ENCODE measurements around the gene PARD3B.

The PARD3B gene

DNA sequence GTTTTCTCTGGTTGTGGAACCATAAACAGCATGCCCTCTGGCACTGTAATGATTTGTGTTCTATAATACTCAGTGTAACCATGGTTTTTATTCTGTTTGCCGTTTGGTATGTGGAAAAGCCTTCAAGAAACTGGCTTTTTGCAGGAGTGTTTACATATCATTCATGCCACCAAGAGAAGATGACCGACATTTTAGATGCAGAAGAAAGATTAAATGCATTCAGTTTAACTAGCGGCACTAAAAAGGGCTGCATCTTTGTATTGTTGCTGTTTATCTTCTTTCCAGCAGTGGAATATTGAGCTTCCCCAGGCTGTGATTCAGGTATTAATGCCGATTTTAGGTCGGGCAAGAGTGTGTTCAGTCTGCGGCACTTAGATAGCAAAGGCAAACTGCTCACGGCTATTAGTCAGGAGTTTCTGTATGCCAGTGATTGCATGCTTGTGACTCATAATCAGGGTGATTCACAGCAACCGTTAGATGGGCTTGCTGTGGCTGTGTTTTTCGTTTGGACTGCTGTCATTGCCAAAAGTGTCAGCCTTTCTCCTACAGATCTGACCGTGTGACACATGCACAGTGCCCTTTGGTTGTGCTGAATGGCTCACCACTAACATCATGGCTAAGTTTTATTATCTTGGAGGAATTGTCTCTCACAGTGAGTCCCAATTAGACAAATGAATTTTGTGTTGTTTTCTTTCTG, 479.7 kb downstream of the PARD3B start:
- no peak for TF ChIP-seq SPI1 (IDR thresholded peaks at IDR 0.05; ENCODE audit: borderline replicate concordance, low read depth)
- TF ChIP-seq, protein P1, sequence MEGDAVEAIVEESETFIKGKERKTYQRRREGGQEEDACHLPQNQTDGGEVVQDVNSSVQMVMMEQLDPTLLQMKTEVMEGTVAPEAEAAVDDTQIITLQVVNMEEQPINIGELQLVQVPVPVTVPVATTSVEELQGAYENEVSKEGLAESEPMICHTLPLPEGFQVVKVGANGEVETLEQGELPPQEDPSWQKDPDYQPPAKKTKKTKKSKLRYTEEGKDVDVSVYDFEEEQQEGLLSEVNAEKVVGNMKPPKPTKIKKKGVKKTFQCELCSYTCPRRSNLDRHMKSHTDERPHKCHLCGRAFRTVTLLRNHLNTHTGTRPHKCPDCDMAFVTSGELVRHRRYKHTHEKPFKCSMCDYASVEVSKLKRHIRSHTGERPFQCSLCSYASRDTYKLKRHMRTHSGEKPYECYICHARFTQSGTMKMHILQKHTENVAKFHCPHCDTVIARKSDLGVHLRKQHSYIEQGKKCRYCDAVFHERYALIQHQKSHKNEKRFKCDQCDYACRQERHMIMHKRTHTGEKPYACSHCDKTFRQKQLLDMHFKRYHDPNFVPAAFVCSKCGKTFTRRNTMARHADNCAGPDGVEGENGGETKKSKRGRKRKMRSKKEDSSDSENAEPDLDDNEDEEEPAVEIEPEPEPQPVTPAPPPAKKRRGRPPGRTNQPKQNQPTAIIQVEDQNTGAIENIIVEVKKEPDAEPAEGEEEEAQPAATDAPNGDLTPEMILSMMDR (IDR thresholded peaks at IDR 0.05; ENCODE audit: insufficient read depth, low read length): no peak
- DNase-seq (ENCODE audit: low read depth in 1 of 2, low spot score in 1 of 2): no peak
- Histone ChIP-seq H3K27me3 (ENCODE audit: insufficient read depth, poor library complexity, severe bottlenecking) (no peaks in the 10 kb centered on the region), H3K27ac (replicated peaks) (no peak overlapping the region), H3K4me3 (replicated peaks; ENCODE audit: insufficient read depth, low read length) (no peak overlapping the region)

DNA sequence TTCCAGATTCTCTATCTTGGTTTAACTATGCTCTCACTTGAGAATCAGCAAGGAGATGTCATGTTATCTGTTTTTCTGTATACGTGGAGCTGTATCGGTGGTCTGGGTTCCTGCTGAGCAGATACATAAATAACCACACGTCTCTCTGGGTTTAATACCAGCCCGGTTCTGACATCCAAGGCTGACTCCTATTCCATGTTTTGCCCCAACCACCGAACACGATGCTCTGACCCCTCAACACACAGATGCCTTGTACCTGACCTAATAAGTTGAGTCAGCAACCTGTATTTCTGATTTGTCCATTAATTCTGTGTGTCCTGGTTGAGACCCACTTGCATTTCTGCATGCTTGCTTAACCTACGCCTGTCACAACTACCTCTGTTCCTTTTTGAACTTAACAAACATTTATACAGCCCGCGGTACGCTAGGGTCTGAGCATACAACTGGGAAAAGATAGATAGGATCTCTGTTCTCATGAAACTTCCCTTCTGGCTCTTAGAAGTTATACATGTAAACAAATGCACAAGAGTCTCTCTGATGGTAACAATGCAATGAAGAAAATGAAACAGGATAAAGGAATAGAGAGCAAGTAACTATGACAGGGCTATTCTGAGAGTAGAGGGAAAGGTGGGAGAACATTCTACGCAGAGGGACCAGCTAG, 480.4 kb downstream of the PARD3B start:
- TF ChIP-seq, protein P2, sequence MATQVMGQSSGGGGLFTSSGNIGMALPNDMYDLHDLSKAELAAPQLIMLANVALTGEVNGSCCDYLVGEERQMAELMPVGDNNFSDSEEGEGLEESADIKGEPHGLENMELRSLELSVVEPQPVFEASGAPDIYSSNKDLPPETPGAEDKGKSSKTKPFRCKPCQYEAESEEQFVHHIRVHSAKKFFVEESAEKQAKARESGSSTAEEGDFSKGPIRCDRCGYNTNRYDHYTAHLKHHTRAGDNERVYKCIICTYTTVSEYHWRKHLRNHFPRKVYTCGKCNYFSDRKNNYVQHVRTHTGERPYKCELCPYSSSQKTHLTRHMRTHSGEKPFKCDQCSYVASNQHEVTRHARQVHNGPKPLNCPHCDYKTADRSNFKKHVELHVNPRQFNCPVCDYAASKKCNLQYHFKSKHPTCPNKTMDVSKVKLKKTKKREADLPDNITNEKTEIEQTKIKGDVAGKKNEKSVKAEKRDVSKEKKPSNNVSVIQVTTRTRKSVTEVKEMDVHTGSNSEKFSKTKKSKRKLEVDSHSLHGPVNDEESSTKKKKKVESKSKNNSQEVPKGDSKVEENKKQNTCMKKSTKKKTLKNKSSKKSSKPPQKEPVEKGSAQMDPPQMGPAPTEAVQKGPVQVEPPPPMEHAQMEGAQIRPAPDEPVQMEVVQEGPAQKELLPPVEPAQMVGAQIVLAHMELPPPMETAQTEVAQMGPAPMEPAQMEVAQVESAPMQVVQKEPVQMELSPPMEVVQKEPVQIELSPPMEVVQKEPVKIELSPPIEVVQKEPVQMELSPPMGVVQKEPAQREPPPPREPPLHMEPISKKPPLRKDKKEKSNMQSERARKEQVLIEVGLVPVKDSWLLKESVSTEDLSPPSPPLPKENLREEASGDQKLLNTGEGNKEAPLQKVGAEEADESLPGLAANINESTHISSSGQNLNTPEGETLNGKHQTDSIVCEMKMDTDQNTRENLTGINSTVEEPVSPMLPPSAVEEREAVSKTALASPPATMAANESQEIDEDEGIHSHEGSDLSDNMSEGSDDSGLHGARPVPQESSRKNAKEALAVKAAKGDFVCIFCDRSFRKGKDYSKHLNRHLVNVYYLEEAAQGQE (IDR thresholded peaks at IDR 0.05; ENCODE audit: insufficient replicate concordance, low read depth): no peak
- TF ChIP-seq, protein P1 (IDR thresholded peaks at IDR 0.05; ENCODE audit: insufficient read depth, low read length): no peak
- TF ChIP-seq POLR2AphosphoS5 (IDR thresholded peaks at IDR 0.05; ENCODE audit: low read depth) (no peak), SPI1 (IDR thresholded peaks at IDR 0.05; ENCODE audit: borderline replicate concordance, low read depth) (no peak), GABPA (IDR thresholded peaks at IDR 0.05; ENCODE audit: low read depth) (no peak)
- Histone ChIP-seq H3K27me3 (ENCODE audit: insufficient read depth, poor library complexity, severe bottlenecking) (no peaks in the 10 kb centered on the region), H3K4me3 (replicated peaks; ENCODE audit: insufficient read depth, low read length) (no peak overlapping the region), H3K27ac (replicated peaks) (no peak overlapping the region)
- no peak for DNase-seq (ENCODE audit: low read depth in 1 of 2, low spot score in 1 of 2)

DNA sequence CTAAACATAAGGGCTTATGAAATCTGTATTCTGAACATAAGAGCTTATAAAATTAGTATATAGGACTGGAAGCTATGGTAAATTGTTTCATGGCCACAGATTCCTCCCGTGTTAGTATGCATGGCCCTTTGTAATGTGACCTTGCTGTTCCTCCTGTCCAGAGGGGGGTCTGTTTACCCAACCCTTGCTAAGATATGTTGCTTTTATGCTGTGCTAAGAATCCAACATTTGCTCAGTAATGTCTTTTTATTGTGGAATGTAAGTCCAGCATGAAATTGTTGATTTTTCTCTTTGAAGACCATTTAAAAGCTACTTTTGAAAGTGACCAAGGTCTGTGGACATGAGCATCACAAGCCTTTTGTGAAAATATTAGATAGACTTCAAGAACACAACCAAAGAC, 485.4 kb downstream of the PARD3B start:
- H3K27me3 ChIP-seq (ENCODE audit: insufficient read depth, poor library complexity, severe bottlenecking): no peaks in the 10 kb centered on the region
- no peak overlapping the region for H3K4me3 ChIP-seq (replicated peaks; ENCODE audit: insufficient read depth, low read length)
- no peak overlapping the region for H3K27ac ChIP-seq (replicated peaks)
- DNase-seq (ENCODE audit: low read depth in 1 of 2, low spot score in 1 of 2): no peak
- TF ChIP-seq, protein P2 (IDR thresholded peaks at IDR 0.05; ENCODE audit: insufficient replicate concordance, low read depth): no peak
- TF ChIP-seq SPI1 (IDR thresholded peaks at IDR 0.05; ENCODE audit: borderline replicate concordance, low read depth): no peak
- TF ChIP-seq, protein P1 (IDR thresholded peaks at IDR 0.05; ENCODE audit: insufficient read depth, low read length): no peak
- no peak for TF ChIP-seq GABPA (IDR thresholded peaks at IDR 0.05; ENCODE audit: low read depth)
- TF ChIP-seq POLR2AphosphoS5 (IDR thresholded peaks at IDR 0.05; ENCODE audit: low read depth): no peak
